ENCODE measurements around the gene ZNRD2.

- peak; percentile 30 for TF ChIP-seq POLR2A (IDR thresholded peaks at IDR 0.05; ENCODE audit: low read length)
- no peak for TF ChIP-seq GATA1 (IDR thresholded peaks at IDR 0.05; ENCODE audit: low read depth, low read length)
These were observed 45.3 kb upstream of the ZNRD2 start, which contains the start of gene SCYL1 for GRCh38 chr11:65524741-65525545.

Data from erythroblast (primary cell).